HG02571 (cell line): ENCODE measurements around the gene GRB2.
"Not testable (repeated sequence)": the region's sequence is repeated elsewhere in the genome, so short reads cannot be mapped to it uniquely, and the experiment has no call there.

Experiments used
- ATAC-seq: cut with Tn5 transposase; IDR thresholded peaks from one replicate; pipeline ENCODE4 v1.9.1; 2021; ENCODE audit warnings: mild to moderate bottlenecking, moderate library complexity; ENCODE audit not compliant: unreplicated experiment

GRB2 gene

GRCh38 chr17:75289115-75289831 lies 116.2 kb downstream of the GRB2 start, which contains the start of gene SLC25A19:
SLC25A19 (minus strand) TSS chr17:75289433; CDS start chr17:75286764, 2,669 bp downstream.
- peak; percentile 89 for ATAC-seq

- peak; percentile 14 for ATAC-seq
Observed at GRCh38 chr17:75288770-75289114, 116.7 kb downstream of the GRB2 start.

DNA sequence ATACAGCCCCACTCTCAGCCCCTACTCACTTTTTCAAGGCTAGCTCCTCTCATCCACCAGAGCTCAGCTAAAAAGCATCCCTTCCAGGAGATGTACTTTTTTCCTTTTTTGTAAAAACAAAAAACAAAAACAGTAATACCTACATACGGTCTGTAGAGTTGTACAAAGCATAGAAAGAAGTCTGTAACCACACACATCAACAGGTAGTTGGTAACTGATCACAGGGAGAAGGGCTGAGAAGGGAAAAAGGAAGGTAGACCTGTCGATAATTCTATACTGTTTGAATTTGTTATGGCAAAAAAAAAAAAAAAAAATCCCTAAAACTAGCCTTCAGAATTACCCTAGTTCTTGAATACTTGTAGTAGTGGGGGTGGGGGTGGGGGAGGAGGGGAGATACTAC lies 117.1 kb downstream of the GRB2 start:
- no peak for ATAC-seq

- no peak for ATAC-seq
Observed at GRCh38 chr17:75287221-75287620, 118.3 kb downstream of the GRB2 start.

- ATAC-seq = no peak
Observed at GRCh38 chr17:75285123-75285522, 120.4 kb downstream of the GRB2 start.

DNA sequence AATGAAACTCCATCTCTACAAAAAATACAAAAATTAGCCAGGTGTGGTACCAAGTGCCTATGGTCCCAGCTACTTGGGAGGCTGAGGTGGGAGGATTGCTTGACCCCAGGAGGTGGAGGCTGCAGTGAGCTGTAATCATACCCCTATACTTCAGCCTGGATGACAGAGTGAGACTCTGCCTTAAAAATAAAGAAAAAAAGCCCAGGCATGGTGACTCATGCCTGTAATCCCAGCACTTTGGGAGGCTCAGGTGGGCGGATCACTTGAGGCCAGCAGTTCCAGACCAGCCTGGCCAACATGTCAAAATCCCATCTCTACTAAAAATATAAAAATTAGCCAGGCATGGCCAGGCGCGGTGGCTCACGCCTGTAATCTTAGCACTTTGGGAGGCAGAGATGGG lies 125.3 kb downstream of the GRB2 start:
- ATAC-seq = not testable (repeated sequence)

GRCh38 chr17:75277664-75278071 lies 127.8 kb downstream of the GRB2 start:
- ATAC-seq = no peak

DNA sequence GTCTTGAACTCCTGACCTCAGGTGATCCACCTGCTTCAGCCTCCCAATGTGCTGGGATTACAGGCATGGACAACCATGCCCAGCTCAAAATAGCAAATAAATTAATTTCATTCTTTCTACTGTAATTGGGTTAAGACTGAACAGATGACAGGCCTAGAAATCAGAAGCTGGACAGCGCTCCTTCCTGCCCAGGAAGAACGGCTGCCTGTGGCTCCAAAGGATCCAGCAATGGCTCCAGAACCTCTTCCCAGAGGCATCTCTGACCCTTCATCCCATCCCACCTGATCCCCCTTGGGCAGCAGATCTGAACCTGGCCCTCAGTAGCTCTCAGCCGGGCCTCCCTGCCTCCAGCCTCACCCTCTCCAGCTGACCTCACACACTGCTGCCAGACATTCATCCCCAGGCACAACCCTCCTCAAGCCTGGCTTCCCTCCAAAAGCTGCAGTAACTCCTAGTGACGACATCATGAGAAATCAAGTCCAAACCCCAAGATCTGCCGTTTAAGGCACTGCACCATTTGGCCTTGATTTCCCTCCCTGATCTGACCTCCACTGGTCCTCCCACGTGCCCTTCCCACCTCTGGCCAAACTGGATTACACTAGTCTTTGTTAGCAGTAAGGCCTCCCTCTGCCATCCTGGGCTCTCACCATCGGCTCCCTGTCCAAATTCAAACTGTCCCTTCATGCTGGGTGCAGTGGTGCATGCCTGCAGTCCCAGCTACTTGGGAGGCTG lies 131.3 kb downstream of the GRB2 start:
- no peak for ATAC-seq

GRCh38 chr17:75272848-75273184 lies 132.7 kb downstream of the GRB2 start:
- ATAC-seq = no peak

DNA sequence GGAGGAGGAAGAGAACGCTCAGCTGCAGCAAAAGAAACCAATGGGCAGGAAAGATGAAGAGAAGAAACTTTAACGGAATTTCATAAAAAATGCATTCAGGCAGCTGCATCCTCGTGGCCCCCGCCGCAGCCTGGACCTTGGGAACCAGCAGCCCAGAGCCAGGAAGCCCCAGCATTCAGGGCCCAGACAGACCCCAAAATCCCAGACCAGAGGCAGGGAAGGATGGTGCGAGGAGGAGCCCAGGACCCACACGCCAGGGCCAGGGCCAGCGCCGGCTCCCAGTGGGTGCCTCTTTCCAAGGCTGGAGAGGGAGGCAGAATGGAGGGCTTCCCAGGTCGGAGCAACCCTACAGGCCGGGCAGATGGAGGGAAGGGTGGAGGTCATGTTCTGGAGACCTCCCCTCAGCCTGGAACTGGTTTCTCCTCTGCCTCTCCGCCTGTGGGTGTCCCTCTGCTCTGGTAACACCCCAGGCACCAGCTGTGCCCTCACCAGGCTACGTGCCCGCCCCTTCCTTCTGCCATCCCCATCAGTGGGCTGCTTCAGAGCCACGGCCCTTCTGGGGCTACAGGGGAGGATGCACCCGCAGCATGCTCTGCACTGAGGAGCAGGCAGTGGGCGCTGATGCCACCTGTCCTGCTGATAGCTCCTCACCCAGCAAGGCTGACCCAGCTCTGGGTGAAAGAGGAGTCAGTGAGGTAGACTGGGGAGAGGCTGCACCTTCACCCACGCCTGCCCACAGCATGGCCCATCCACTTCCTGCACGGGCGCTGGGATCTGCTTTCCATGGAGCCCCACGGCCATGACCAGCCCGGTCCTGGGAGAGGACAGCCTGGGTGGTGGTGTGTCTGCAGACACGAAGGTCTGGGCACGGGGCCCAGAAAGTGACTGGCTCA lies 133.3 kb downstream of the GRB2 start:
- no peak for ATAC-seq

GRCh38 chr17:75271233-75271954 lies 134.1 kb downstream of the GRB2 start:
- ATAC-seq = peak; percentile 63

GRCh38 chr17:75270966-75271232 lies 134.6 kb downstream of the GRB2 start, which contains the start of gene MIF4GD:
MIF4GD (minus strand) TSS chr17:75271231; CDS start chr17:75270195, 1,036 bp downstream.
- peak; percentile 19 for ATAC-seq

DNA sequence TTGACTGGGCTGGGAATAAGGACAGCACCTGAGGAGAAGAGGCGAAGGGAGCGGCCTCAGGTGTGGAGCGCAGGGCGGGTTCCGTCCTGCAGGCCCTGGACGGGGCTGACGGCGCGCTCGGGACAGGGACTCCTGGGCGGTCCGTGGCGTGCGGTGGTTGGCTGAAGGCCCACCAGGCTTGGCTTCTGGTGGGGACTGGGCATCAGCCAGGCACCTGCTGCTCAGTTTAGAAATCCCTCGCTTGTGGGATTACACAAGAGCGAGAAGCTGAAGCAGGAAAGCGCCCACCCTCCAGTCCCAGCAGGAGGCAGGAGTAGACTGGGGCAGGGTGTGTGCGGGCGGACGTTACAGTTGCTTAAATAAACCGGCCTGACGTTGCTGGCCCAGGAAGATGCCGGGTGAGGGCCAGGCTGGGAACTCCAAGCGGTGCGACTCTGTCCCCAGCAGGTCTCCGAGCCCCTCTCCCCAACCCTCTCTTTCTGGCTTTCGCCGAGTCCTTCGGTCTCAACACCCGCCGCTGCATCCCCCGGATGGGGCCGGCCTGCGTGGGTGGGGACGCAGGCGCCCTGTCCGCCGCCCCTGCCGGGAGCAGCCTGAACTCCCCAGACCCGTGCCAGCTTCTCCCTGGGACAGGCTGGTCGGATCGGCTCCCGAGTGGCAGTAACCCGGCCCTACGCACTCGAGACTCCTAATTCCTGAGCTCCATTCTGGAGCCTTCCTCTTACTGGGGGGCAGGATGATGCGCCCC lies 135.1 kb downstream of the GRB2 start:
- ATAC-seq = peak; percentile 28

DNA sequence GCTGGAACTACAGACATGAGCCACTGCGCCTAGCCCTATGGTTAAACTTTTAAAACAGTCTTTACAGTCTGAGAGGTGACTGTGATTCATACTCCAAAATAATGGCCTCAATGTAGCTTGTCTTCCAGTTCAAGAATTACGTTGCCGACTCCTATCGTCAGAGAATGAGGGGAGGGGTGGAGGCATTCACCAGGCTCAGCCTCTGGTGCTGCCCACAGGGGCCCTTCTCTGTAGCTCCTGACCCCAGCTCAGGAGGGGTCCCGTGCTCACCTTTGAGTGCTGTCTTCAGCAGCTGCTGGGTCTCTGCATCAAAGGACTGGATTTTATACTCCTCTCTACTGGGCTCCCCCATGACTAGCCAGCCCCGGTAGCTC lies 135.6 kb downstream of the GRB2 start:
- no peak for ATAC-seq
